ENCODE measurements around the gene RPS6KB2.
"Not testable (repeated sequence)": the region's sequence is repeated elsewhere in the genome, so short reads cannot be mapped to it uniquely, and the experiment has no call there.

Gene RPS6KB2

GRCh38 chr11:67442504-67443404 lies 14.5 kb downstream of the RPS6KB2 start:
- no peak for DNase-seq (ENCODE audit: low spot score)

GRCh38 chr11:67445515-67445914 lies 17.2 kb downstream of the RPS6KB2 start:
- DNase-seq (ENCODE audit: low spot score), result no peak

DNA sequence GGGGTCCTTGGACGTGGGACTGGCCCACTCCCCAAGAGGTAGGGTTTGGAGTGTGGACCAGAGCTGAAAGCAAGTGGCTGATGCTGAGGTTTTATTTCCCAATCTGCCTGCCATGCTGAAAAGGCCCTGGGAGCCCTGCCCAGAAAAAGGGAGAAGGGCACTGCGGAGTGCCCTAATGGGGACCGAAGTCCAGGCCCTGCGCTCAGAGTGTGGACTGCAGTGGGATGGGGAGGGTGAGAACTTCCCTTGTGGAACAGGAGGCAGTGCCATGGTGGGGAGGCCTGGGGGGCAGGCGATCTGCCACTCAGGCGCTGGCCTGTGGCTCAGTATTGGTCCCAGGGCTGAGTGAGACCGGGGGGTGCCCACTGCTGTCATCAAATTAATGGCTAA lies 19.9 kb downstream of the RPS6KB2 start:
- DNase-seq (ENCODE audit: low spot score), result no peak

DNA sequence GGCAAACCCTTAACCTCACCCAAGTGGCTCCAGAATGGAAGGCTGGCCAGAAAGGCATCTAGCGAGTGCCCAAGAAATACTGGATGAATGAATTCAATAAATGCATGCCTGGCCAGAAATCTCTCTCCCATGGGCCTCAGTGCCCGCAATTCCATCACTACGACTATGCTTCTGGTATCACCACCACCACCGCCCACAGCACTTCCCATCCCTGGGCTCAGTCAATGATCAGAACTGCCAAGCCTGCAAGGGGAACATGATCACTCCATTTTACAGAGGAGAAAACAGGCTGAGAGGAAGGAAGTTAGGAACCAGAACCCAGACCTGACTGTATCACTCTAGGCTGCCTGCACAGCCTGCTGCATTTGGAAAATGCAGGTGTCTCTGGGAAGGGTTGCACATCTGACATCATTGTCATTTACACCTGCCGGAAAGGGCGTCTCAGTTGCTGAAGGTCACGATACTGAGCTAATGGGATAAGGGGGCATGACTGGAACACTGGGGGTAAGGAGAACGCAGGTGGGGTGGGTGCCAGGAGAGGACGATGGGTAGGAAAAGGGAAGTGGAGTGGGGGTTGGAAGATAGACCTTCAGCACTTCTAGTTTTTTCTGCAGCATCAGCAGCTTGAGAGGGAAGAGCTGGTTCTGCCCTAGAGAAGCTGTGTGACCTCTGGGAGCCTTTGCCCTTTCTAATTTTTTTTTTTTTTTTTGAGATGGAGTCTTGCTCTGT lies 21.0 kb downstream of the RPS6KB2 start:
- peak; percentile 53 for DNase-seq (ENCODE audit: low spot score)

- DNase-seq (ENCODE audit: low spot score), result no peak
These were observed 22.7 kb downstream of the RPS6KB2 start for GRCh38 chr11:67450796-67451657.

- no peak for DNase-seq (ENCODE audit: low spot score)
These were observed 23.3 kb downstream of the RPS6KB2 start for GRCh38 chr11:67451658-67451976.

- DNase-seq (ENCODE audit: low spot score), result no peak
These were observed 24.1 kb downstream of the RPS6KB2 start, which contains the start of gene GPR152 for GRCh38 chr11:67452141-67452952. GPR152 (minus strand) TSS chr11:67452729; CDS start chr11:67452724, 5 bp downstream.

GRCh38 chr11:67453816-67454732 lies 25.8 kb downstream of the RPS6KB2 start:
- DNase-seq (ENCODE audit: low spot score), result no peak

DNA sequence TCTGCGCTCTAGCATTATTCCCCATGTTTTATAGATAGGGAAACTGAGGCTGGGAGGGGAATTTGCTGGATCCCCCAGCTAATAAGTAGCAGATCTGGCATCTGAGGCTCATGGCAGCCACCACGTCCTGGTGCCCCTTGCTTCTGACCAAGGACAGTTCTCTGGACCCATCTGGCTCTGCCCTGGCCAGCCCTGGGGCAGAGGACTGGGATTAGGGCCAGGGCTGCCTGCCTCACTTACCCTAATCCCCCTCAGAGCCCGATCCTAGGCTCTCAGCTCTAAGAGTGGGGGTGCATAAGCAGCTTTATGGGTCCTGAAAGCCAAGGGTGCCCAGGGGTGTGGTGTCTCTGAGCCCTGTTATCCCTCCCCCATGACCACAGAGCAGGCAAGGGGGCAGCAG lies 26.8 kb downstream of the RPS6KB2 start, which contains the start of gene CABP4:
Gene CABP4 (plus strand): TSS at position 301 of the 400 bp plus-strand sequence. CDS start 70 bp downstream, at position 371.
- DNase-seq (ENCODE audit: low spot score), result no peak

DNA sequence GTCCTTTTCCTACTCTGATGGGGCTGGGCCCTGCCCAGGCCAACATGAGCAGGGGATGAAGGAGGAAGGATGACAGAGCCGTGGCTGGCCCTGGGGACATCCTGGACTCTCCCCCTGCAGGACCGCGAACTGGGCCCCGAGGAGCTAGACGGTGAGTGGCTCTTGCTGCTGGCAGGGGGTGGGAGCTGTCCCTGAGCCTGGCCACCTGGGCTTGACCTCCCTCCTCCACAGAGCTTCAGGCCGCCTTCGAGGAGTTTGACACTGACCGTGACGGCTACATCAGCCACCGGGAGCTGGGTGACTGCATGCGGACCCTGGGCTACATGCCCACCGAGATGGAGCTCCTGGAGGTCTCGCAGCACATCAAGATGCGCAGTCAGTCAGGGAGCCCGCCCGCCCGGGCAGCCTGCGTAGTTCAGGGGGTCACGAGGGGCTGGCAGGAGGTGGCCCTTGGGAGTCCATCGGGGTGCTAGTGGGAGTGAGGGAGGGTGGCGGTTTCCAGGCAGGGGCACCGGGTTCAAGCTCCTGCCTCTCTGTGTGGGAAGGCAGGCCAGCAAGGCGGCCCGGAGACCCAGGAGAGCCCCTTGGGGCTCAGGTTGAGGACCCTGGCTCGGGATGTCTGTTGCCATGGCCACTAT lies 27.9 kb downstream of the RPS6KB2 start:
- no peak for DNase-seq (ENCODE audit: low spot score)

GRCh38 chr11:67457453-67457852 lies 29.2 kb downstream of the RPS6KB2 start:
- no peak for DNase-seq (ENCODE audit: low spot score)

DNA sequence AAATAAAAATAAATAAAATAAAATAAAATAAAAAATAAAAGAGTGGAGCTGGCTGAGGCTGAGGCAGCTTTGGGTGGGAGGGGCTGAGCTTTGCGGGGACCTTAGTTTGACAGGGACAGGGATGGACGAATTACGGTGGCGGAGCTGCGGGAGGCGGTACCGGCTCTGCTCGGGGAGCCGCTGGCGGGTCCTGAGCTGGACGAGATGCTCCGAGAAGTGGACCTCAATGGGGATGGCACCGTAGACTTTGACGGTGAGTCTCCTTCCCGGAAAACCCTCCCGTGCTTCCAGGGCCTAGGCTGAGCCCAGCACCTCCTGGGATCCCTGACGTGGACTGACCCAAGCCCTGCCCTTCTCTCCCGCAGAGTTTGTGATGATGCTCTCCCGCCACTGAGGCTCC lies 30.0 kb downstream of the RPS6KB2 start:
- no peak for DNase-seq (ENCODE audit: low spot score)

DNA sequence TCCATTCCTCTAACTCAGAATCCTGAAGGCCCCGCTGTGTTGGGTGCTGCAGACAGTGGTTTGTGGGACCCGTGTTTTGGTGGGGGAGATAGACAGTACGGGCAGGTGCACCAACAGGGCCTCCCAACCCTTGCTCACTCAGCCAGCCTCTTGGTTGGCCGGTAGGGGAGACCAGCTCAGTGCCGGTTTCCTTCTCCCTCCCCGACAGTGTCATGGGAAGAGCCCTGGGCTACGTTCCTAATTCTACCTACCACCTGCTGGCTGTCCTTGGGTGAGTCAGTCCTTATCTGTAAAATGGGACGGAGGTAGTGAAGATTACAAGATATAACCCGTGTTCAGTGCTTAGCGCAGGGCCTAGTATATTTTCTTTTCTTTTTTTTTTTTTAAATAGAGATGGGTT lies 34.9 kb downstream of the RPS6KB2 start:
- no peak for DNase-seq (ENCODE audit: low spot score)

DNA sequence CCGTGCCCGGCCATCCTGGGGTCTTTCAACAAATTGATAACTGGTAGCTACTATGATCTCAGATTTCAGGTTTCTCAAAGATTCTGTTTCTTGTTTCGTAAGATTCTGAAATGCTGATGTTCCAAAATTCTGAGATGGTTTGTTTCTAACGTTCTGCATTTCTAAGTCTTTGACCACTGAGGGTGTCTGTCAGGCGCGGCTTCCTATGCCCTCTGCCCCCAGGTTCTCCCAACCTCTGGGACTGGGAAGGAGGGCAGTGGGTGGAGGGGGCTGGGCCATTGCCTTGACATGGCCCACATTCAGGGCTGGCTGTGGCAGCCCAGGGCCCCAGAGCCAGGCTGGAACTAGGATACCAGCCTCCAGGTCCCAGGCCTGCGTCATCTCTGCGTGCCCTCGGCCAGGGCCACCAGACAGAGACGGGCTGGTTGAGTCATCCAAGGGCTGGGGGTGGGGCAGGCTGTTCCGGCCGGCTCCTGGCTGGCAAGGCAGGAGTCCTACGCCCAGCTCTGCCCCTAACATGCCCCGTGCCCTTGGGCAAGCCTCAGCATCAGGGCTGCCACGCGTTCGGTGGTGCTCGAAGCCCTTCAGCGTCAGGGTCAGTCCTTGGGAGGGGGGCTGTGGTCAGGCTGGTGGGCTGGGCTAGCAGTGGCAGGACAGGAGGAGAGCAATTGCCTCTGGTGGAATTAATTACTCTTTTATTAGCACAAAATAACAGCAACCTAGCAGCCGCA lies 35.6 kb downstream of the RPS6KB2 start:
- no peak for DNase-seq (ENCODE audit: low spot score)

GRCh38 chr11:67464411-67465188 lies 36.3 kb downstream of the RPS6KB2 start:
- DNase-seq (ENCODE audit: low spot score), result peak; percentile 74

DNA sequence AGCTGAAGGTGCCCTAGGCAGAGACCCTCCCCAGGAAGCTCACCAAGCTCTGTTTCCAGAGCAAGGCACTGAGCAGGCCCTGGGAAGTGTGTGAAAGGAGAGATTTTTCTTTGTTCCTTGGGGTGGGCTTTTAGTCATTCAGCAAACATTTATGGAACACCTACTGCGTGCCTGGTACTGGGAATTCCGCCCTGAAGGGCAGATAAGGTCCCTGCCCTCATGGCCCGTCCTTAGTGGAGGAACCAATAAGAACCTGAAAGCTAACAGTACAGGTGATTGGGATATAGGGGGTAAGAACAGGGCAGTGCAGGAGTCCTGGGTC lies 36.9 kb downstream of the RPS6KB2 start:
- no peak for DNase-seq (ENCODE audit: low spot score)

DNA sequence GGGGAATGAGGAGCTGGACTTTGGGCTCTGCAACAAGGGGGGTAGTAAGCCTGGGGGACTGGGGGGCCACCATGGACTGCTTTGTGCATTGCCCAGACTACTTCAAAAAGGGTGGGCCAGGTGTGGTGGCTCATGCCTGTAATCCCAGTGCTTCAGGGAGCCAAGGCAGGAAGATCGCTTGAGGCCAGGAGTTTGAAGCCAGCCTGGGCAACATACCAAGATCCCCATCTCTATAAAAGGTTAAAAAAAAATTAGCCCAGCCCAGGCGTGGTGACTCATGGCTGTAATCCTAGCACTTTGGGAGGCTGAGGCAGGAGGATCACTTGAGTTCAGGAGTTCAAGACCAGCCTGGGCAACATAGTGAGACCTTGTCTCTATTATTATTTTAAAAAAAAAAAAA lies 37.2 kb downstream of the RPS6KB2 start:
- not testable (repeated sequence) for DNase-seq (ENCODE audit: low spot score)

DNA sequence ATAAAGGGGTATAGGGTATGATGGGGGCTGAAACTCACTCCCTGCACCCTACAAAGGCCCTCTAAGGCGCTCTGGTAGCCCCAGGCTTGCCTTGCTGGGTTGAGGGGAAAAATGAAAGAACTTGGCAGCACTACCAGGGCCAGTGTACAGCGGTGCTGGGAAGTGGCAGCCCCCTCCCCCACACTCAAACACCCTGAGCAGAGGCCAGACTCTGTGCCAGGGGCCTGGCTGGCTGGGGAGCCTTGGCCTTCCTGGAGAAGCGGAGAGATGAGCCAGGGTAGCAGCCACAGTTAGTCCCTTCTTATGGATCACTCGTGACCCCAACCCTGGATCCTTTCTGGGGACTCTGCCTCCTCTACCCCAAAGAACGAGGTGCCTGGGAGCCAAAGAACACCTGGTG lies 38.1 kb downstream of the RPS6KB2 start:
- DNase-seq (ENCODE audit: low spot score), result no peak

Data from Ammon's horn (tissue), 1 donor.